Erythroblast (primary cell): Measurements from ENCODE around the gene VPS52.

Experiments used
- DNase-seq, 2 experiments: peaks; one replicate each; lab custom pipeline; 2025; lab: John Stamatoyannopoulos, UW
- GATA1 ChIP-seq: IDR thresholded peaks from 2 replicates; pipeline ENCODE4 v1.6.1; 2011; ENCODE audit warnings: low read depth, mild to moderate bottlenecking, control low read depth, low read length, moderate library complexity
- POLR2A ChIP-seq: IDR thresholded peaks from 2 replicates; pipeline ENCODE4 v1.6.1; 2011; ENCODE audit warnings: mild to moderate bottlenecking, low read length

Gene VPS52

GRCh38 chr6:33211136-33211535, 60.5 kb downstream of the VPS52 start:
- no peak for DNase-seq
- TF ChIP-seq POLR2A (no peak), GATA1 (no peak)

- TF ChIP-seq GATA1, result no peak
- DNase-seq, result no peak
These were observed 61.8 kb downstream of the VPS52 start for GRCh38 chr6:33209856-33210255.

GRCh38 chr6:33208091-33208967, 63.3 kb downstream of the VPS52 start, which contains the start of gene RING1:
TSS of gene RING1 (plus strand) at chr6:33208500. CDS start at chr6:33208823, 323 bp downstream.
- peak; percentile 87 to 94 for DNase-seq
- TF ChIP-seq POLR2A (peak; percentile 90), GATA1 (no peak)

GRCh38 chr6:33207552-33208090, 64.1 kb downstream of the VPS52 start:
- no peak for TF ChIP-seq POLR2A
- no peak for TF ChIP-seq GATA1
- peak; percentile 33 to 65 for DNase-seq

- TF ChIP-seq GATA1 (no peak), POLR2A (no peak)
- peak in 1 of 2 experiments; percentile 21 for DNase-seq
These were observed 64.7 kb downstream of the VPS52 start for GRCh38 chr6:33206864-33207551.

- DNase-seq, result peak in 1 of 2 experiments; percentile 32
- TF ChIP-seq POLR2A, result no peak
- TF ChIP-seq GATA1, result no peak
These were observed 65.4 kb downstream of the VPS52 start for GRCh38 chr6:33206027-33206863.

GRCh38 chr6:33205191-33206026, 66.3 kb downstream of the VPS52 start:
- TF ChIP-seq GATA1, result no peak
- no peak for TF ChIP-seq POLR2A
- DNase-seq, result peak; percentile 51 to 54

GRCh38 chr6:33204415-33205190, 67.1 kb downstream of the VPS52 start, which contains the start of gene HSD17B8:
TSS of gene HSD17B8 (plus strand) at chr6:33204655. CDS start at chr6:33204669, 14 bp downstream.
- peak; percentile 59 for TF ChIP-seq POLR2A
- no peak for TF ChIP-seq GATA1
- peak; percentile 93 to 94 for DNase-seq

- TF ChIP-seq GATA1, result no peak
- no peak for TF ChIP-seq POLR2A
- DNase-seq, result no peak
These were observed 67.6 kb downstream of the VPS52 start for GRCh38 chr6:33204165-33204414.

GRCh38 chr6:33203443-33204164, 68.1 kb downstream of the VPS52 start:
- peak in 1 of 2 experiments; percentile 35 for DNase-seq
- TF ChIP-seq GATA1 (no peak), POLR2A (no peak)

GRCh38 chr6:33202799-33203198, 68.9 kb downstream of the VPS52 start:
- TF ChIP-seq POLR2A, result no peak
- no peak for TF ChIP-seq GATA1
- no peak for DNase-seq
